SK-N-SH (cell line): Measurements from ENCODE around the gene B3GALNT2. TPM values are rescaled to one million over a fixed set of nuclear protein-coding genes. Genes with fewer than 3 reads are reported as not detected.

Experiments
- CTCF ChIA-PET: fragments of 300-600, 350-600 bp; formaldehyde crosslinking; extraction: SDS; loops from one replicate; lab custom pipeline; 2021; lab: Yijun Ruan, JAX
- POLR2A ChIA-PET: fragments of 350-600 bp; sonication (Branson Sonifier 250); formaldehyde crosslinking; extraction: SDS; loops from one replicate; lab custom pipeline; 2020; ENCODE audit warnings: antibody characterized with exemption, inconsistent platforms; lab: Yijun Ruan, JAX
- DNase-seq: peaks from one replicate; pipeline ENCODE4 v3.0.0; 2012
- H2AFZ ChIP-seq: fragments of 200-600 bp; sonication (generic); 2 replicates; pipeline ENCODE4 v1.8.1; 2016; ENCODE audit warnings: antibody characterized with exemption, mild to moderate bottlenecking, low read depth
- H3F3A ChIP-seq: fragments of 200-600 bp; sonication (generic); replicated peaks from 2 replicates; pipeline ENCODE3; 2016; ENCODE audit warnings: antibody characterized with exemption, mild to moderate bottlenecking; ENCODE audit not compliant: insufficient read depth
- H3K27ac ChIP-seq, 2 experiments: fragments of 200-500 bp in 1 of 2; fragments of 200-600 bp in 1 of 2; sonication (Bioruptor generic) in 1 of 2; sonication (generic), shearing (Covaris generic) in 1 of 2; 2 replicates each; pipeline versions ENCODE4 v1.5.1 to v1.6.1; 2014 to 2016; ENCODE audit warnings: low read depth in 2 of 2, inconsistent platforms in 1 of 2, low read length in 1 of 2, mild to moderate bottlenecking in 1 of 2, mixed read lengths in 1 of 2
- H3K27me3 ChIP-seq: fragments of 200-600 bp; sonication (generic), shearing (Covaris generic); 2 replicates; pipeline ENCODE4 v1.6.1; 2016; ENCODE audit warnings: mixed run types; ENCODE audit not compliant: insufficient read depth
- H3K36me3 ChIP-seq, 2 experiments: fragments of 200-500 bp in 1 of 2; fragments of 200-600 bp in 1 of 2; sonication (Bioruptor generic) in 1 of 2; sonication (generic) in 1 of 2; replicated peaks in 1 of 2; 2 replicates each; pipeline versions ENCODE3 to v1.5.1; 2014 to 2016; ENCODE audit warnings: low read length in 1 of 2, mild to moderate bottlenecking in 1 of 2; ENCODE audit not compliant: insufficient read depth in 2 of 2, control insufficient read depth in 1 of 2
- H3K4me1 ChIP-seq, 2 experiments: fragments of 200-500 bp in 1 of 2; fragments of 200-600 bp in 1 of 2; sonication (Bioruptor generic) in 1 of 2; sonication (generic), shearing (Covaris generic) in 1 of 2; 2 replicates each; pipeline versions ENCODE4 v1.5.1 to v1.6.1; 2014 to 2016; ENCODE audit warnings: low read depth in 1 of 2, low read length in 1 of 2, mixed run types in 1 of 2; ENCODE audit not compliant: insufficient read depth in 2 of 2, control insufficient read depth in 1 of 2
- H3K4me2 ChIP-seq: fragments of 200-600 bp; sonication (generic), shearing (Covaris generic); 2 replicates; pipeline ENCODE4 v1.6.1; 2017; ENCODE audit warnings: mixed run types
- H3K4me3 ChIP-seq, 2 experiments: fragments of 200-500 bp in 1 of 2; fragments of 200-600 bp in 1 of 2; sonication (Bioruptor generic) in 1 of 2; sonication (generic), shearing (Covaris generic) in 1 of 2; 2 replicates each; pipeline versions ENCODE4 v1.5.1 to v1.8.1; 2014 to 2016; ENCODE audit warnings: low read depth in 2 of 2, inconsistent platforms in 1 of 2, low read length in 1 of 2, mild to moderate bottlenecking in 1 of 2, mixed read lengths in 1 of 2, moderate library complexity in 1 of 2
- H3K79me2 ChIP-seq: fragments of 200-600 bp; sonication (generic); 2 replicates; pipeline ENCODE4 v1.8.1; 2017; ENCODE audit warnings: mild to moderate bottlenecking; ENCODE audit not compliant: insufficient read depth
- H3K9ac ChIP-seq: fragments of 200-600 bp; sonication (generic); 2 replicates; pipeline ENCODE4 v1.6.1; 2017; ENCODE audit warnings: mixed run types
- H3K9me2 ChIP-seq: fragments of 200-600 bp; sonication (generic); 2 replicates; pipeline ENCODE4 v1.6.1; 2017; ENCODE audit warnings: mixed run types
- H3K9me3 ChIP-seq: fragments of 200-600 bp; sonication (generic); 2 replicates; pipeline ENCODE4 v1.6.1; 2017; ENCODE audit warnings: mixed run types, mild to moderate bottlenecking, moderate library complexity
- H4K20me1 ChIP-seq: fragments of 200-600 bp; sonication (generic); 2 replicates; pipeline ENCODE4 v1.6.1; 2017; ENCODE audit warnings: mild to moderate bottlenecking, mixed run types; ENCODE audit not compliant: insufficient read depth
- CHD2 ChIP-seq: fragments of 150-350 bp; IDR thresholded peaks from 2 replicates; pipeline ENCODE4 v1.6.1; 2018; ENCODE audit warnings: low read length; ENCODE audit not compliant: partially characterized antibody
- ELF1 ChIP-seq: IDR thresholded peaks from 2 replicates; pipeline ENCODE4 v1.4.0; 2012
- EP300 ChIP-seq, 2 experiments: IDR thresholded peaks; 2 replicates each; pipeline versions ENCODE4 v1.4.0 to v1.6.1; 2012; ENCODE audit warnings: borderline replicate concordance in 1 of 2, low read depth in 1 of 2, low read length in 1 of 2
- EZH2phosphoT487 ChIP-seq: fragments of 200-600 bp; sonication (generic); IDR thresholded peaks from 2 replicates; pipeline ENCODE4 v1.6.1; 2017; ENCODE audit warnings: low read depth, mixed run types, mild to moderate bottlenecking, antibody characterized with exemption, moderate library complexity, borderline replicate concordance
- FOXJ3 ChIP-seq: sonication (generic); formaldehyde crosslinking; IDR thresholded peaks from 2 replicates; pipeline ENCODE4 v1.5.1; 2020; ENCODE audit warnings: mild to moderate bottlenecking, missing genetic modification reagents
- GABPA ChIP-seq: IDR thresholded peaks from 2 replicates; pipeline ENCODE4 v1.4.0; 2012; ENCODE audit warnings: low read depth, mild to moderate bottlenecking
- IRF3 ChIP-seq: fragments of 150-350 bp; IDR thresholded peaks from 2 replicates; pipeline ENCODE4 v1.6.1; 2016; ENCODE audit warnings: mild to moderate bottlenecking, low read depth, low read length
- JUND ChIP-seq: IDR thresholded peaks from 2 replicates; pipeline ENCODE4 v1.4.0; 2012
- MAX ChIP-seq: IDR thresholded peaks from 2 replicates; pipeline ENCODE4 v1.4.0; 2012; ENCODE audit warnings: low read depth
- MEF2A ChIP-seq: IDR thresholded peaks from 2 replicates; pipeline ENCODE4 v1.4.0; 2012; ENCODE audit warnings: low read depth, borderline replicate concordance
- NFIC ChIP-seq: IDR thresholded peaks from 2 replicates; pipeline ENCODE4 v1.4.0; 2012; ENCODE audit warnings: borderline replicate concordance
- NRF1 ChIP-seq: IDR thresholded peaks from 2 replicates; pipeline ENCODE4 v1.6.1; 2012; ENCODE audit warnings: low read depth, mild to moderate bottlenecking, low read length
- POLR2AphosphoS5 ChIP-seq: IDR thresholded peaks from 2 replicates; pipeline ENCODE4 v1.6.1; 2012; ENCODE audit warnings: low read depth, low read length
- RAD21 ChIP-seq: IDR thresholded peaks from 2 replicates; pipeline ENCODE4 v1.6.1; 2012; ENCODE audit warnings: mild to moderate bottlenecking, low read length
- RCOR1 ChIP-seq: fragments of 150-350 bp; IDR thresholded peaks from 2 replicates; pipeline ENCODE4 v1.6.1; 2017; ENCODE audit warnings: antibody characterized with exemption, low read length
- RFX5 ChIP-seq: IDR thresholded peaks from 2 replicates; pipeline ENCODE4 v1.6.1; 2012; ENCODE audit warnings: mild to moderate bottlenecking, improper control_type of control experiment, low read length
- SMC3 ChIP-seq: IDR thresholded peaks from 2 replicates; pipeline ENCODE4 v1.6.1; 2012; ENCODE audit warnings: low read depth, low read length, improper control_type of control experiment
- TCF12 ChIP-seq: IDR thresholded peaks from 2 replicates; pipeline ENCODE4 v1.4.0; 2012
- USF1 ChIP-seq: IDR thresholded peaks from 2 replicates; pipeline ENCODE4 v1.4.0; 2012; ENCODE audit warnings: low read depth, borderline replicate concordance
- WGBS: methylation state at CpG from one replicate; pipeline ENCODE4 v1.1.6; 2017; ENCODE audit warnings: low lambda C conversion rate; 5-methylcytosine and 5-hydroxymethylcytosine counted together
- polyA plus RNA-seq, 3 experiments: library from polyadenylated mRNA; depleted of rRNA; stranded (reverse); fragments of >200 nt; gene quantifications; 2 replicates each; pipeline ENCODE4 v1.2.3, GENCODE V29; 2012
- TF ChIP-seq, protein P1 (sequence below): IDR thresholded peaks from 2 replicates; pipeline ENCODE4 v1.4.0; 2012; ENCODE audit warnings: low read depth, borderline replicate concordance

B3GALNT2 gene
- polyA plus RNA-seq, 1 of the 3 experiments (the other 2 are of a cell fraction): 15.5 TPM

DNA sequence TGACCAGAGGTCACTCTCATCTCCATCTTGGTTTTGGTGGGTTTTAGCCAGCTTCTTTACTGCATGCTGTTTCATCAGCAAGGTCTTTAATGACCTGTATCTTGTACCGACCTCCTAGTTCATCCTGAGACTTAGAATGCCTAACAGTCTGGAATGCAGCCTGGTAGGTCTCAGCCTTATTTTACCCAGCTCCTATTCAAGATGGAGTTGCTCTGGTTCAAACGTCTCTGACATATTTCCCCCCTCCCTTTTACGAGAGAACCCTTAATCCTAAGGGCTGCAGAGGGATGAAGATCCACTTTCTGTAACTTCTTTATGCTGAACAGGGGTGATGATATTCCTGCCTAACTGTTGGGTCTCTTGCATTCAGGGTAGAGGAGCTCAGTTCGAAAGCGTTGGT is 93.8 kb downstream of the B3GALNT2 start:
- Histone ChIP-seq H2AFZ (no peak overlapping the region), H3K79me2 (peaks cover 45% of the 10 kb centered on the region), H3F3A (peaks cover 25% of the 10 kb centered on the region), H3K4me1 (peaks cover 0 to 4% of the 10 kb centered on the region in 2 experiments; a peak in 2 of 4 replicates), H3K9ac (no peak overlapping the region), H3K36me3 (peaks cover under 1 to 7% of the 10 kb centered on the region in 2 experiments), H3K4me2 (no peak overlapping the region), H3K27me3 (no peaks in the 10 kb centered on the region), H3K27ac (no peak overlapping the region), H3K9me3 (no peaks in the 10 kb centered on the region), H3K4me3 (no peak overlapping the region), H4K20me1 (no peaks in the 10 kb centered on the region), H3K9me2 (no peaks in the 10 kb centered on the region)
- ChIA-PET POLR2A (no interaction called here), CTCF (interaction anchor here (0.8 to 1.2 kb wide), 2 partner anchors 18 to 167 kb away, joined by 3 read pairs; no protein-coding TSS in a partner anchor)
- WGBS: 89% methylated on average over 5 of the region's 5 CpGs
- DNase-seq: no peak
- no peak for TF ChIP-seq GABPA
- TF ChIP-seq MEF2A: no peak
- no peak for TF ChIP-seq ELF1
- no peak for TF ChIP-seq CHD2
- no peak for TF ChIP-seq SMC3
- TF ChIP-seq NFIC: no peak
- no peak for TF ChIP-seq RFX5
- TF ChIP-seq EZH2phosphoT487: no peak
- TF ChIP-seq, protein P1, sequence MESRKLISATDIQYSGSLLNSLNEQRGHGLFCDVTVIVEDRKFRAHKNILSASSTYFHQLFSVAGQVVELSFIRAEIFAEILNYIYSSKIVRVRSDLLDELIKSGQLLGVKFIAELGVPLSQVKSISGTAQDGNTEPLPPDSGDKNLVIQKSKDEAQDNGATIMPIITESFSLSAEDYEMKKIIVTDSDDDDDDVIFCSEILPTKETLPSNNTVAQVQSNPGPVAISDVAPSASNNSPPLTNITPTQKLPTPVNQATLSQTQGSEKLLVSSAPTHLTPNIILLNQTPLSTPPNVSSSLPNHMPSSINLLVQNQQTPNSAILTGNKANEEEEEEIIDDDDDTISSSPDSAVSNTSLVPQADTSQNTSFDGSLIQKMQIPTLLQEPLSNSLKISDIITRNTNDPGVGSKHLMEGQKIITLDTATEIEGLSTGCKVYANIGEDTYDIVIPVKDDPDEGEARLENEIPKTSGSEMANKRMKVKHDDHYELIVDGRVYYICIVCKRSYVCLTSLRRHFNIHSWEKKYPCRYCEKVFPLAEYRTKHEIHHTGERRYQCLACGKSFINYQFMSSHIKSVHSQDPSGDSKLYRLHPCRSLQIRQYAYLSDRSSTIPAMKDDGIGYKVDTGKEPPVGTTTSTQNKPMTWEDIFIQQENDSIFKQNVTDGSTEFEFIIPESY: no peak
- TF ChIP-seq RCOR1: no peak
- no peak for TF ChIP-seq EP300 (IDR thresholded peaks at IDR 0.05; ENCODE audit: borderline replicate concordance in 1 of 2, low read depth in 1 of 2, low read length in 1 of 2)
- TF ChIP-seq TCF12: no peak
- no peak for TF ChIP-seq POLR2AphosphoS5
- TF ChIP-seq USF1: no peak
- TF ChIP-seq MAX: no peak
- no peak for TF ChIP-seq IRF3
- no peak for TF ChIP-seq JUND
- TF ChIP-seq FOXJ3 (CRISPR knock-in tag): no peak
- no peak for TF ChIP-seq NRF1
- TF ChIP-seq RAD21: no peak
